HFFc6 (cell line): Measurements from ENCODE around the gene GFAP. TPM values are rescaled to one million over a fixed set of nuclear protein-coding genes. Genes with fewer than 3 reads are reported as not detected.

Experiments
- DNase-seq: peaks from one replicate; pipeline ENCODE4 v3.0.0-alpha.2; 2018
- H3K27ac Mint-ChIP-seq: 2 replicates; pipeline ENCODE4 v1.8.0; 2020; ENCODE audit warnings: mild to moderate bottlenecking, mixed read lengths
- H3K27me3 Mint-ChIP-seq: 2 replicates; pipeline ENCODE4 v1.8.0; 2021; ENCODE audit warnings: mild to moderate bottlenecking, moderate library complexity, mixed read lengths; ENCODE audit not compliant: insufficient read depth
- H3K36me3 Mint-ChIP-seq: 2 replicates; pipeline ENCODE4 v1.8.0; 2021; ENCODE audit warnings: low read depth, mixed read lengths
- H3K4me1 Mint-ChIP-seq: 2 replicates; pipeline ENCODE4 v1.8.0; 2020; ENCODE audit warnings: low read depth, mixed read lengths
- H3K4me3 Mint-ChIP-seq: 2 replicates; pipeline ENCODE4 v1.8.0; 2020; ENCODE audit warnings: mild to moderate bottlenecking, moderate library complexity, mixed read lengths
- H3K9me3 Mint-ChIP-seq: 2 replicates; pipeline ENCODE4 v1.8.0; 2020; ENCODE audit warnings: mild to moderate bottlenecking, mixed read lengths
- CTCF ChIP-seq: fragments of 200-600 bp; sonication (generic); IDR thresholded peaks from 2 replicates; pipeline ENCODE4 v1.5.0; 2021; ENCODE audit warnings: antibody characterized with exemption, mild to moderate bottlenecking
- total RNA-seq, 6 experiments: library from RNA; stranded (reverse); fragmentation: NEBNext Ultra II Directional; extraction: Animal tissue kit (Norgen Biotek cat#: 25700); gene quantifications; 2 replicates in 1 of 6; 3 replicates in 5 of 6; pipeline ENCODE4 v1.2.3, GENCODE V29; 2021

The GFAP gene
- total RNA-seq, 6 experiments from 2014 or later = not detected

DNA sequence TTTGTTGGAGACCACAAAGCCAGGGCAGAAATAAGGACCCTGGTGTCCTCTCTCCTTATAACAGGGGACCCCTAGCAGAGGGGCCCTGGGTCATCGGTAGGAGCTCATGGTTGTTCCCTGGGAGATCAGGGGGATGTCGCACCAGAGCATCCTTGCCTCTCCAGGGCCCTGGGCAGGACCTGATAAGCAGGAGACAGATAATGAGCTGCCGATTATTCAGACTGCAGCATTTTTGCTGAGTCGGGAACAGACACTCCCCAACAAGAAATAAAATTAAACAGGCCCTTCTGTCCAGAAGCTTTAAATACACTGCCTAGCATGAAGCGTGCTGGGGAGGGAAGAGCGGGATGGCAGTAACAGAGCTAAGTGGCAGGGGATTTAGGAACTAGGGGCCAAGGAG, 15.4 kb upstream of the GFAP start:
- Mint-ChIP-seq H3K27me3 (peaks cover 2% of the 10 kb centered on the region), H3K9me3 (no peaks in the 10 kb centered on the region)

GRCh38 chr17:44928950-44929720, 13.8 kb upstream of the GFAP start:
- Mint-ChIP-seq H3K4me1 (no peaks in the 10 kb centered on the region), H3K36me3 (peaks cover 18% of the 10 kb centered on the region; the same call in 1 of the 2 replicates), H3K4me3 (no peak overlapping the region), H3K27ac (no peak overlapping the region), H3K27me3 (peaks cover 2% of the 10 kb centered on the region), H3K9me3 (no peaks in the 10 kb centered on the region)
- no peak for DNase-seq
- TF ChIP-seq CTCF = no peak

More for the DNA sequence above, 15.4 kb upstream of the GFAP start:
- no peak overlapping the region for H3K4me3 Mint-ChIP-seq
- no peak for DNase-seq
- no peak overlapping the region; the same call in 1 of the 2 replicates for H3K27ac Mint-ChIP-seq
- H3K4me1 Mint-ChIP-seq = no peaks in the 10 kb centered on the region
- no peak for TF ChIP-seq CTCF
- peaks cover 16% of the 10 kb centered on the region; the same call in 1 of the 2 replicates for H3K36me3 Mint-ChIP-seq

- no peak for DNase-seq
- H3K36me3 Mint-ChIP-seq = peaks cover 18% of the 10 kb centered on the region; the same call in 1 of the 2 replicates
- H3K4me1 Mint-ChIP-seq = no peaks in the 10 kb centered on the region
- TF ChIP-seq CTCF = no peak
- H3K4me3 Mint-ChIP-seq = no peak overlapping the region
- peaks cover 2% of the 10 kb centered on the region for H3K27me3 Mint-ChIP-seq
- H3K27ac Mint-ChIP-seq = no peak overlapping the region
- no peaks in the 10 kb centered on the region for H3K9me3 Mint-ChIP-seq
Measured at GRCh38 chr17:44928136-44928535, 12.8 kb upstream of the GFAP start.

DNA sequence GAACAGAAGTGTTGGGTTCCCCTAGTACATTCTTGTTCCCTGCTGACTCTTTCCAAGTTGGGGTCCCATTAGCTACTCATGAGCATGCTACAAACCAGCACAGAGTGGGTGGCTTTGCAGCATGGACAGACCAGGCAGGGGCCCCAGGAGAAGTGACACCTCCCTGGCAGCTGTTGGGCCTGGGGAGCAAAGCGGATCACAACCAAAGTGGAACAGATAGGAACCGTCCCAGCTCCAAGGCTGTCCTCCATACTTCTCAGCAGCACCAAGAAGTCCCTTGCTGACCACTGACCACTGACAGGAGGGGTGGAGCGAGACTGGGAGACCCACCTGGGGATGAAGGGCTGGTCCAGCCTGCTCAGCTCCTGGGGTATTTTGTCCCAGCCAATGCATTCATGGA, 12.4 kb upstream of the GFAP start:
- Mint-ChIP-seq H3K36me3 (peaks cover 18% of the 10 kb centered on the region; the same call in 1 of the 2 replicates), H3K4me1 (no peaks in the 10 kb centered on the region), H3K27me3 (peaks cover 5% of the 10 kb centered on the region), H3K9me3 (no peaks in the 10 kb centered on the region), H3K4me3 (no peak overlapping the region), H3K27ac (no peak overlapping the region)
- DNase-seq = no peak
- no peak for TF ChIP-seq CTCF

DNA sequence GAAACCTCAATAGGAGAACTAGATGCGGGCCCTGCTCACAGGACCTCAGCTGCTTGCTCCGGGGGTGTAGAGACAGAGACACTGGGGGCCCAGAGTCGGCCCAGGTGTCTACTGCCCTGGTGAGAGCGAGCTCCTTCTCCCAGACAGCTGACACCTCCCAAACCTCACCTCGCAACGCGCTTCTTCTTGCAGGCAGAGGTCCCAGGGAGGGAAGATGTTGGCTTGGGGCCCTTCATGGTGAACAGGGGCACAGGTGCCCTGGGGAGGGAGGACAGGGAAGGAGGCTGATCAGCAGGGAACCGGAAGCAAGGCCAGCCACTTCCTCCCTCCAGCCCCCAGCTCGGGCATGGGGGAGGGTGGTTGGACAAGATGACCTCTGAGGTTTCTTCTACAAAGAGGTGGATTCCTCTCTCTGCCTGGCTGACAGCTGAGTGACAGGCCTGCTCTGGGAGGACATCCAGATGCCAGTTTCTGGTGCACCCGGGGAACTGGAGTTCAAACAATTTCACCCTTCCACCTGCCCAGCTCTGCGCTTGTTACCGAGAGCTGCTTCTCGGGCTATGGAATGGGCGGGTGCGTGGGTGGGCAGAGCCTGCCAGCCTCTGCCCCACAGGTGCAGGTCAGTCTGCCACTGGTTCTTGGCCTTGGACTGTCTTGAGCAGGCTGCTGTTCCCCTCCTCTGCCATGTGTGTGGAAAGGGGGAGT, 11.7 kb upstream of the GFAP start:
- no peaks in the 10 kb centered on the region for H3K9me3 Mint-ChIP-seq
- H3K27ac Mint-ChIP-seq = no peak overlapping the region
- TF ChIP-seq CTCF = no peak
- H3K27me3 Mint-ChIP-seq = peaks cover 5% of the 10 kb centered on the region
- peaks cover 18% of the 10 kb centered on the region; the same call in 1 of the 2 replicates for H3K36me3 Mint-ChIP-seq
- DNase-seq = no peak
- no peak overlapping the region for H3K4me3 Mint-ChIP-seq
- H3K4me1 Mint-ChIP-seq = no peaks in the 10 kb centered on the region
